Activated CD4-positive, CD25-positive, alpha-beta regulatory T cell (primary cell): ENCODE measurements around the gene ANO7.

Experiments used
- DNase-seq, 4 experiments: peaks; one replicate each; lab custom pipeline; 2025; lab: John Stamatoyannopoulos, UW

ANO7 gene

DNA sequence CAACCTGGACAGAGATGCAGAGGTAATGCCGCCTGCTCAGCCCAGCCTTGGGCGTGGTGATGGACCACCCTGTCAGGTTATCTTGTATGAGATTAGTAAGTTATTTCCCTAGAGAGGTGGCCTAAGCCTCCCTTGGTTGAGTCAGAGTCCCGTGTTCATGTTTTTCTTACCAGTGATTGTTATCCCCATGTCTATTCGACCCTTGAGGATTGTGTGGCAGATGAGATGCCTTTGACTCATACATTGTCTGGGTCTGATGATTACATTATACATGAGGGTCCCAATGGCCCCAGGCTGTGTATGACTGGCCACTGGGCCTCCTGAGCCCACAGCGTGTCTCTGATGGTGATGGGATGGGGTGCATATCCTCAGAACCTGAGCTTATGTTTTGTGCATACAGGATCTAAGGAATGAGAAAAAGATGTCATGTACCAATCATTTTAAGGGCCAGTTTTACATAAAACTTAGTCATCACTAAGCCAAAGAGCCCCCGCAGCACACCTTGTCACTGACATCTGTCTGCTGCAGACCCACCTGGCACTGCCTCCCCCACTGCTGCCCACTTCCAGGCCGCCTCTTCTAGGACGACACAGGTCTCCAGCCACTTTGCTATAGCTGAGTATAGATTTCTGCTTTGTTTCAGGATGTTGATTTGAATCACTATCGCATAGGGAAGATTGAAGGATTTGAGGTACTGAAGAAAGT lies 30.5 kb upstream of the ANO7 start:
- DNase-seq, result no peak

DNA sequence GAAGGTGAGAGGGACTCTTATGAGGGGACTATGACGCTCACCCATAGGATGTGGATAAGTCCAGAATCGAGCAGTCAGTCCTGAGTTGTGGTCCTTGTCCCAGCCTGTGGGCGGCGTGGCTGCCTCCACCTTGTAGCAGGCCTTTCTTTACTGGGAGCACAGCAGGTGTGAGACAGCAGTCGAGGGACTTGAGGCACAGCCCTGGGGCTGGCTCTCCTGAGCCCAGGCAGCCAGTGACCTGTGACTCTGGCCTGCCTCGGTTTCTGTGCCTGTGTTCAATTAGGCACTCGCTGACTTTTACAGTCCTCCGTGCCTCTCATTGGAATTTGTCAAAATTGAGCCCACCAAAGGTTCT lies 30.0 kb upstream of the ANO7 start:
- DNase-seq, result no peak

DNA sequence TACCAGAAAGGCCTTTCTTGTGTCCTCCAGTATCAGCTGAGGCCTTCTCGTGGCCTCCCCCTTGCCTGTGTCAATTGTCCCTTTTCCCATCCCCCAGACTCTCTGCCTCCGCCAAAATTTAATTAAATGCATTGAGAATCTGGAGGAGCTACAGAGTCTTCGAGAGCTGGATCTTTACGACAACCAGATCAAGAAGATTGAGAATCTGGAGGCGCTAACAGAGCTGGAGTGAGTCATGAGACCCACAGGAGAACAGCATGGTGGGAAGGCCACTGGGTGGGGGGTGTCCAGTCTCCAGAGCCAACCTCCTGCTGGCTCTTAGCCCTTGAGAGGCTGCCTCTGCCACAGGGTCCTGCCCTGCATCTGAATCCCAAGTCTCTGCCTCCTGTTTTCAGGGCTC lies 29.4 kb upstream of the ANO7 start:
- no peak for DNase-seq

DNA sequence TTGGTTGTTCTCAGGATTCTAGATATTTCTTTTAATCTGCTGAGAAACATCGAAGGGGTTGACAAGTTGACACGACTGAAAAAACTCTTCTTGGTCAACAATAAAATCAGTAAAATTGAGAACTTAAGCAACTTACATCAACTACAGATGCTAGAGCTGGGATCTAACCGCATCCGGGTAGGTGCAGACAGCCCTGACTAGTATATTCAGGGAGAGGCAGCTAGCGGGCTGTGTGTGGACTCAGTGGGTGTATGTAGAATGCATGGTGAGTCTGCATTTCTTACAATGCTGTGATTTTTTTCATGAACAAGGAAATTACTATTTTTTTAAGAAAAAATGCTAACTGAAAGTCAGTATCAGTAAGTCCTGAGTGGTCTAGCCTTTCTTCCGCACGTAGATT lies 28.2 kb upstream of the ANO7 start:
- DNase-seq, result no peak

DNA sequence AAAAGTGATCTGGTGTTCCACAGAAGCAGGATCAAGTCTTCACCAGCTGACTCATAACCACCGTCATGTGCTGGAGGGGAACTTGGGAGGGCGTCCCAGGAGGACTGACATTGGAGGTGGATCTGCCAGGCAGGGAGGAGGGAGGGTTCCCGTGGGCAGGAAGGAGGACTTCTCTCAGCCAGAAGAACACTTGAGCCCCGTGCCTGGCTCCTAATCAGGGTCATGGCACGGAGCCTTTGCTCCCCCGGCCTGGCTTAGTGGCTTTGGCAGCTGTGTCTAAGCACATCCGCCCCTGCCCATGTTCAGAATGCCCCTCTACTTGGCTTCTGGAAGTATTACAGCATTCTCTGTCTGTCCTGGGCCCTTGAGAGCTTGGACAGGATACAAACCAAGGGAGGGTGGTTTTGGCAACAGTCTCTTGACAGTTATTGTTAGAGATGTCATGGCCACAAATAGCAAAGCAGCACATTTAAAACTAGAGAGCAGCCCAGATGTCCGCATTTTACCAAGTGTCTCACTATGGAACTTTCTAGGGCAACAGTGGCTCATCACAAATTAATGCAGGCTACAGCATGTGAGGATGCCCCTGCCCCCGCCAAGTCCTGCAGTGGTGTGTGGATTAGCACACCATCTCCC lies 26.7 kb upstream of the ANO7 start:
- no peak for DNase-seq

DNA sequence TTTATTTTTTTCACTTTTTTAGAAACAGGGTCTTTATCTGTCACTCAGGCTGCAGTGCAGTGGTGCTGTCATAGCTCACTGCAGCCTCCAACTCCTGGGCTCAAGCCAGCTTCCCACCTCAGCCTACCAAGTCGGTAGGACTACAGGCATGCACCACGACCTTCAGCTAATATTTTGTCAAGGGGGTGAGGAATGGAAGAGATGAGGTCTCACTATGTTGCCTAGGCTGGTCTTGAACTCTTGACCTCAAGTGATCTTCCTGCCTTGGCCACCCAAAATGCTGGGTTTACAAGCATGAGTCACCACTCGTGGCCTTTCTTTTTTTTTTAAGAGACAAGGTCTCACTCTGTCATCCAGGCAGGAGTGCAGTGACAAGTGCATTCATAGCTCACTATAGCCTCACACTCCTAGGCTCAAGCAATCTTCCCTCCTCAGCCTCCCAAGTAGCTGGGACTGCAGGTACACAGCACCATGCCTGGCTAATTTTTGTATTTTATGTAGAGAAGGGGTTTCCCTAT lies 24.8 kb upstream of the ANO7 start:
- no peak for DNase-seq

DNA sequence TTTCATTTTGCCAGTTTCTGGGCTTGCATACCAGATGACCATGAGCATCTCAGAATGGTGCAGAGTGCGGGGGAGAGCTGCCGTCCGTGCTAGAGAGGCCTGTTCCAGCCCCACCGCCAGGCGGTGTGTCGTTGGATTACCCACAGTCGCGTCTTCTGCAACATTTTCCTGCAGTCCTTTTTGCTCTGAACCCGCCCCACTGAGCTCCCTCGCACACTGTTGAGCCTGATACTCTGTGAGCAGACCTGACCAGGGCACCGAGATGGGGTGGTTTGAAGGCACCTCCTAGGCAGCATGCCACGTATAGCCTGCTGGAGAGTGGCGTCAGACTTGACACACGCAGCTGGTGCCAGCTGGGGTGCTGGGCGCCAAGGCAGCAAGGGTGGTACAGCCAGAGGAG lies 20.1 kb upstream of the ANO7 start:
- DNase-seq, result no peak

DNA sequence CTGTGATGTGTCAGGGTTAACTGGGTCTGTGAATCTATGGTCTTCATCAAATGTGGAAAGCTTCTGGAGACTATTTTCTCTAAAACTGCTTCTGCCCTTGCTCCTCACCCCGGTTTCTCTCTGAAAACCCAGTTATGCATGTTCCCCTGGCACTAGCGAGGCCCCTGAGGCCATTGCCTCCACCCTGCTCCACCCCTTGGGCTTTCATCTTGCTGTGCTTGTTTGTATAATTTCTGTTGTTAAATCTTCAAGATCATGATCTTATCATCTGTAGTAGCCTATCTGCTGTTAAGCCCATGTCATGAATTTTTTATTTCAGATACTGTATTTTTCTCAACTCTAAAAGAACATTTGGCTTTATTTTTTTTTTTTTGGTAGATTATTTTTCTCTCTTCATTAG lies 14.9 kb upstream of the ANO7 start:
- no peak for DNase-seq

DNA sequence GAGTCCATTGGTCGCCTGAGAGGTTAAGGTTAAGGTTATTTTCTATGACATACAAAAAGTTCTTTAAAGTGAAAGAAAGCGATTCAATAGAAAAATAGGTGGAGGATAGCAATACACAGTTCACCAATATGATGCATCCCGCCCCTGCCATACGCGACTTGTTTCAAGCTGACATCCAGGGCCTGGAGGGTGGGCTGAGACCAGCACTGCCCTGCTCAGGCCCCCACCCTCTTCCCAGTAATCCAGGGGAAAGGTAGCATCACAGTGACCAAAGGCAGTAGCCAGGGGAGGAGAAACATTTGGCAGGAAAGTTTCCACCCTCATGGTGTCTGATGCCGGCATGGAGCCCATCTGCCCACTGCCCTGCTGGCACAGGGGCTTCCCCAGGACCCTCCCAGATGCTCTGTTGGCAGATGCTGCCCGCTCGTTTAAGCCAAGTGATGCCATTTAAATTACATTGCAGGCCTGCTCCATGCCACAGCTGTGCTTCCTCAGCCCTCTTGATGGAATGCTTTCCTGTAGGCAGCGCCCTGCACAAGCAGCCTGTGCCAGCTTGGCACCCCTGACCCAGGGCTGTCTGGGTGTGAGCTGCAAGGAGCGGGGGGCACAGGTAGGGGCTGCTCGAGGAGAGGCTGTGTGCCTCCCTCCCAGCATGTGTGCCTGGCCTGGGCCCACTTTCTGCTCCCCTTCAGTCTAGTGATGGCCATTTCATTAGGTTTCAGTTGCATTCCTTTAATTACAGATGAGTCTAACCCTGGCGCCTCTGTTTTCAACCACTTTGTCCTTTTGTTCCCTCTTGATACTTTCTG lies 10.7 kb upstream of the ANO7 start:
- DNase-seq, result no peak

DNA sequence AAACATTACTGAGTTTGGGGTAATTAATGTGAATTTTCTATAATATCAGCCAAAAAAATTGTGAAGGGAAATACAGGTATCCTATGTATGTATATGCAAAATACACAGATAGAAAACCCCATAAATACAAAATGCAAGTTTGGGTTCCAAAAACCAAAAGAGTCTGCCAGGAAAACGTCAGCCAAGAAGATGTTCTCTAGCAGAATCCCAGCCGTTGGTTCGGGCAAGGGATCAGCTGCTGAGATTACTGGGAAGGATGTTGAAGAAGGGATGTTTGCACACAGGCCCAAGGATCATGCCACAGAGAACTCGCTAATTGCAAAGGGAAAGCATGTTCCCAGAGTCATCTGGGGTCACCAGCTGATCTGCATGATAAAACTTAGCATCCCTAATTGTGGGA lies 9.5 kb upstream of the ANO7 start:
- DNase-seq, result no peak

DNA sequence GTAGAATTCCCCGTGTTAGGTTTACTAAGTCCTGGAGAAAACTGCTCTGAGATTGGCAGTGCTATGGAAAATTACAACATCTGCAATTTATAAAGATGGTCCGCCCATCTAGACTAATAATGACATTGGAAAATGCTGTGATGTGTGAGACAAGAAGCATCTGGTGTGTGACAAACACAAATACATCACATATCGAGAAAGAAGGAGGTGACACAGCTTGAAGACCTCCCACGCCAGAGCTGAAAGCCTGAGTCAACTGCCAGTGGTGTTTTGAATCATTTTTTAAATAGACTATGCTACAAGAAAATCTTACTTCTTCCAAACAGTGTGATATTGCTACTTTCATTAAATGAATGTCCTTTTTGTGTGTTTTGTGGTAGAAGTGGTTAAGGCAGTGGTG lies 8.6 kb upstream of the ANO7 start:
- DNase-seq, result no peak

DNA sequence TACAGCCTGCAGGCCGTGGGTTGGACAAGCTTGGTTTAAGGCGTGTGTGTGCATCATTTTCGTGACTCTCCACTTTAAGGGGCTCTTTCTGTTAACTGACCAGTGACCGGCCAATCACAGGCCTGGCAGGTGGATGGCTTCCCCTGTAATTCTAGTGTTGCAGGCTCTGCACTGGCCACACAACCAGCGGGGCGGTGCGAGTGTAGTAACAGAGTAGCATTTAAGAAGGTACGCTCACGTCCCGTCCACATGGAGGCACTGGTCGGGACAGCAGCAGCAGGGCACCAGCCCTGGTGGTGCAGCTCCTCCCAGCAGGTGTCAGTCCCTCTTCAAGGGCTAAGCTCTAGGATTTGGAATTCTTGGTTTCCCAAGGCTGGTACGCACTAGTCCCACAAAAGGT lies 8.0 kb upstream of the ANO7 start:
- DNase-seq, result no peak

DNA sequence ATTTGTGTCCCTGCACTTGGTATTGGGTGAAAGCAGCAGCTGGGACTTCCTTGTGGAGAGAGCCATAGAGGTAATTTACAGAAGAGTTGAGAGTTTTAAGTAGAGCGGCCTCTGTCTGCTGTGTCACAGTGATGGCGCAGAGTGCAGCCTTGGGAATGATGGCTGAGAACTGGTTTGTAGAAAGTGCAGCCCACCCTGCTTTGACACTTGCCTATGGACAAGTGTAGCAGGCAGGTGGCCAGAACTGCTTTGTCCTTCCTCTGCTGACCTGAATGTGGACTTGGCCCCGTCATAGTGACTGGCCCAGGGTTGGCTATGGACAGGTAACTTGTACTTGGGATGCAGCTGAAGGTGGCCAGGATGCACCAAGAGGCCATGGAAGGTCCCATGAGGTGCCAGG lies 6.4 kb upstream of the ANO7 start:
- DNase-seq, result no peak

DNA sequence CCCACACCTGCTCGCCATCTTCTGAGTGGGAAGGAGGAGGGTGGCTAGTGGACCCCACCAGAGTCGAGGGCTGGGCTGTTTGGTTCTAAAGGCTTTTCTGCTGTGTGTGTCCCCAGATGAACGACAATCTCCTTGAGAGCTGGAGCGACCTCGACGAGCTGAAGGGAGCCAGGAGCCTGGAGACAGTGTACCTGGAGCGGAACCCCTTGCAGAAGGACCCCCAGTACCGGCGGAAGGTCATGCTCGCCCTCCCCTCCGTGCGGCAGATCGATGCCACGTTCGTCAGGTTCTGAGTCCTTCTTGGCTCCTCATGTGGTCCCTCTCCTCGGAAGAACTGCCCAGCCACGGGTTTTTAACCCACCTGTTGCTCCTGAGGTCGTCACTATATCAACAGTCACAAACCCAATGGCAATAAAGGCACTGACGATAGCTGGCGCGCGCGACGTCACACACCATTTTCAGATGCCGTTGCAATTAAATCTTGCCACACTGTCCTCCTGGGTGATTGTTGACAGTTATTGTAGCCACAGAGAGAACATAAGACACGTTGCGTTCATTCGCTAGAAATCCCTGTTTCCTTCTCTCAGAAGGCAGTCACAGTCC lies 5.8 kb upstream of the ANO7 start:
- no peak for DNase-seq

DNA sequence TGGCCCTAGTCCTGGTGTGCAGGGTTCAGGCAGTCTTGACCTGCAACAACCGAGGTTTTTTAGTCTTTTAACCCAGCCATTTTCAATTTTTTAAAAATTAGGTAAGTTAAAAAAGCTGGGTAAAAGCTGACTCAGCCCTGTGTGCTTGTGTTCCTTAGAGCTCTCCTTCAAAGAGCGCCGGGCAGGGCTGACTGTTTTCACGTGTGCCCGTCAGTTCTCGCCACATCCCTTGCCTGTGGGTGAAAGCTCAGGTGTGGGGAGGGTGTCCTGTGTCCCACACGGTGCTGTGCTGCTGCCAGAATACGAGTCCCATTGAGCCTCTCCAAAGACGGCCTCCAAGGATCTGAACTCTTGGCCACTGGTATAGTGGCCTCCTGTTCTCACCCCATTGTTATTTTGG lies 5.3 kb upstream of the ANO7 start:
- DNase-seq, result no peak

DNA sequence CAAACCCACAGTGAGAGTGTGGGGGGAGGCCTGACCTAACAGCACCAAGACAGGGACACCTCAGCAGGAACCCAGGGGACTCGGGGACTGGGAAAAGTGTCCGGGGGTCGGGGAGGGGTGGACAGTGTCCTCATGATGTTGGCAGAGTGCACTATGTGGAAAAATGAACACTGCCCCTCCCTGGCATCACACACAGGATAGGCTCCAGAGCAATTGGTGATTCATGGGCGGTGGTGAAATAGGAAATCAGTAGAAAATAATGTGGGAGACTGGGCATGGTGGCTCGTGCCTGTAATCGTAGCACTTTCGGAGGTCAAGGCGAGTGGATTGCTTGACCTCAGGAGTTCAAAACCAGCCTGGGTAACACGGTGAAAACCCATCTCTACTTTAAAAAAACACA lies 3.6 kb upstream of the ANO7 start:
- no peak for DNase-seq

DNA sequence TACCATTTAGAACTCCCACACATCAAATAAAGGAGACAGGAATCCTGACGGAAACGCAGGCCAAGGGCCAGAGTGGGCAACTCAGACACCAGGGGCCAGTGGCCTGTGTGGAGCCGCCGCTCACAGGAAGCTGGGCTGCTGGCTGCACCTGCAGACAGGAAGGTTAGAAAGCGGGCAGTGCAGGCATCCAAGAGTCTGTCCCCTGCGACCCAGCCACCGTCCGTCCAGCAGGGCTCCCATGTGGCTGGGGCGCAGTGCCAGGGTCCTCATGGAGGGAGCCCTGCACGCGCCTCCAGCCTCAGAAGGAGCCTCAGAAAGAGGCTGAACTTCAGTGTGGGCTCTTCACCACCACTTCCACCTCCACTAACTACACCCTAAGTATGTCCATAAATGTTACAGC lies 2.5 kb upstream of the ANO7 start:
- DNase-seq, result no peak

DNA sequence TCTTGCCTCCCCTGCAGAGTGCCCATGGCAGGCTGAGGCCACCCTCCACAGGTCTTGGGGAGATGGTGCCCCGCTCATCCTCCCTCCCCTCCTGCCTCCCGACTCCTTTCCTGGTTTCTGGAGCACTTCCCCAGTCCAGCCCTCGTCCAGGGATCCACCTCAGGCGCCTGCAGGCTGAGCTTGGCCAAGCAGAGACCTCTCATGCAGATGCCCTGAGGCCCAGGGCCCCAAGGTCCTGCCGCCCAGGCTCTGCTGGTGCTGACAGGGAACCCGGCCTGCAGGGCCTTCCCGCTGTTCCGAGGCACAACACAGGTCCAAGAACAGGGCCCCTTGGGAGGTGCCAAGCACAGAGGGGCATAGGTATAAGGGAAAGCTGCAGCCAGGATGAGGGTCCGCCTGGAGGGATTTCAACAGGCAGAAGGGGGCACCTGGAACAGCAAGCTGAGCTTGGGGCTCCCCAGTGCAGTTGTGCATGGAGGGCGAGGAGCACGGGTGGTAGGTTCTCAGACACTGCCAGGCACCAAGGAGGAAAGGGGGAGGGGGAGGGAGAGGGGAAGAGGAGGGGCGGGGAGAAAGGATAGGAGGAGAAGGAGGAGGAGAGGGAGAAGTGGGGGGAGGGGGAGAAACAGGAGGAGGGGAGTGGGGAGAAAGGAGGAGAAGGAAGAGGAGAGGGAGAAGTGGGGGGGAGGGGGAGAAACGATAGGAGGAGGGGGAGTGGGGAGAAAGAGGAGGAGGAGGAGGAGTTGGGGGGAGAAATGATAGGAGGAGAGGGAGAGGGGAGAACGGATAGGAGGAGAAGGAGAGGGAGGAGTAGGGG lies 1.2 kb upstream of the ANO7 start:
- DNase-seq, result no peak

DNA sequence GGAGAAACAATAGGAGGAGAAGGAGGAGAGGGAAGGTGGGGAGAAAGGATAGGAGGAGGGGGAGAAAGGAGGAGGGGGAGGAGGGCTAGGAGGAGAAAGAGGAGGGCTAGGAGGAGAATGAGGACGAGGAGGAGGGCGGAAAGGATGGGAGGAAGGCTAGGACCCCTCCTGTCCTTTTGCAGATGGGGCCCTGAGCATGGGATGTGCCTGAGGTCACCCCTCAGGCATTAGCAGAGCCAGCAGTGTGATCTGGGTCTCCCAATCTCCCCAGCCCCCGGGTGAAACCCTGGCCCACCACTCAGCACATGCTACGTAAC lies 601 bp upstream of the ANO7 start:
- no peak for DNase-seq

DNA sequence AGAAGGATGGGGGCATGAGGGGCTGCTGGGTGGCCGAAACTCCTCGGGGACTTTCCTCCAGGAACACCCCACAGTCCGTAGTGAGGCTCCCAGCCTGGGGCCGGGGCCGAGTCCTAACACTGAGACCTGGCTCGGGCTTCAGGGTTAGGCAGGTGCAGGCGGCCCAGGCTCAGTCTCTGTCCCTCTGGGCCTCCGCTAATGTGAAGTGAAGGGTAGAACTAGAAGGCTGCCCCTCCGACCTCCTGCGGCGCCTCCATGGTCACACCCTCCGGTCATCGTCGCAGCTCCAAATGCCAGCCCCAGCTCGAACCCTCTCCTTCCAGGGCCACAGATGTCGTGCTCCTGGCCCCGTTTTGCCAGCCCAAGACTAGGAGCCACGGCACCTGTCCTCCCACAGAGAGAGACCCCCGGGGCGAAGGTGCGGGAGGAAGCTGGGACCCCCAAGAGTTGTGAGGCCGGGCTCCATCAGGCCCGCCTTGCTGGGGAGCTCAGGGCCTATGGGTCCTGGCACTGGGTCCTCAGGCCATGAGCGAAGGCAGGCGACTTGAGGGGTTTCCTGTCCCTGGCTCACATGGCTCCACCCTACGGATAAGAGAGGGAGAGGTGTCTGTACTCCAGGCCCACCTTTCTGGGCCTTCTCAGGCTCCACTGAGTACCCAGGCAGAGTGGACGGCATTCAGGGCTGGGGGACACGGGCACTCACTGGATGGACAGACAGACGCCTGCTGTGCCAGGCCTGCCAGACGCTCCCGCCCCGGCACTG lies 797 bp downstream of the ANO7 start:
- DNase-seq, result no peak

DNA sequence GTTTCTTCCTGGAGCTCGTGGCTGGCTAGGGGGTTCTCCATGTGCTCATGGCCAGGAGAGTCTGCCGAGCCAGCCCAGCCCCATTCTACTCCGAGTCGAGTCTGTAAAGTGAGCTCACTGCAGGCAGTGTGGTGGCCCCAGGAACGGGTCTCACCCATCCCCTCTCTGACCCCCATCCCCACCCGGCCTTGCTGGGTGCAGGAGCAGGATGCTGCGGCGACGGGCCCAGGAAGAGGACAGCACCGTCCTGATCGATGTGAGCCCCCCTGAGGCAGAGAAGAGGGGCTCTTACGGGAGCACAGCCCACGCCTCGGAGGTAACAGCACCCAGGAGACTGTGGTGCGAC lies 1.4 kb downstream of the ANO7 start:
- DNase-seq, result no peak
